ENCODE data around the gene AKR1B1.
"Not testable (repeated sequence)": the region's sequence is repeated elsewhere in the genome, so short reads cannot be mapped to it uniquely, and the experiment has no call there.

The AKR1B1 gene

DNA sequence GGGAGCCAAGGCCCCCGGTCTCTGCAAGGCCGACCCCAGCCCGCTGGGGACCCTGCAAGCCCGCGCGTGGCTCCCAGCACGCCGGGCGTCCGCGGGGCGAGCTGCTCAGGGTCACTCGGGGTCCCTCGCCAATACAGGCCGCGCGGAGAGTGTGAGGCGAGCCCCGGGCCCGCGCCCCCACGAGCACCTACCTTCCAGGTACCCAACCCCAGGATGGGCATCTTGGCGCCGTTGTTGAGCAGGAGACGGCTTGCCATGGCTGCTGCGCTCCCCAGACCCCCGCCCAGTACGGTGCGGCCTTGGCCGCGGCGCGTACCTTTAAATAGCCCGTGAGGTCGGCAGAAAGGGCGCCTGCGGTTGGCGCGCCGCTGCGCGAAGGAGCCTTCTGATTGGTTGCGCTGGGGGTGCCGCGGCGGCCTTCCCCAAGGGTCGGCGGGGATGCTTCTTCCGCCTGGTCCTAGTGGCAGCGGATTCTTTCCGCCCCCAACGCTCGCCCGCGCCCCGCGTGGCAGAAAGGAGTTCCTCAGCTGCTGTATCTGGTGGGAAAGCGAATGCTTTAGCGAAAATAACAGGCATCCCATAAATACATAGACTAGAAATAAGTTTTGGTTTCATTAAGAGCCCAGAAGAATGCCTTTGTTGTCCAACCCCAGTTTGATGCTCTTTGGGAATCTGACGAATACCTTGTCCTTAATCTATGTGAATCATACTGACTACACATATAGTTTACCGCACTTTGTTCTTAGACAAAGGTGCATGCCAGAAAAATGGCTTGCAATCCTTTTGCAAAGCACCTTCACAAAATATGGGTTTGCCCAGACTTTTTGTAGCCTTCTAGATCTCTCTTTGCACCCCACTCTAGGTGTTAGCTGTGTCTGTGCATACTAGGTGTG, at the start of gene AKR1B1:
AKR1B1 (minus strand) TSS at position 295 of the 893 bp plus-strand sequence; CDS start at position 257, 38 bp downstream.
- DNase-seq (ENCODE audit: low read depth): peak; percentile 89

DNA sequence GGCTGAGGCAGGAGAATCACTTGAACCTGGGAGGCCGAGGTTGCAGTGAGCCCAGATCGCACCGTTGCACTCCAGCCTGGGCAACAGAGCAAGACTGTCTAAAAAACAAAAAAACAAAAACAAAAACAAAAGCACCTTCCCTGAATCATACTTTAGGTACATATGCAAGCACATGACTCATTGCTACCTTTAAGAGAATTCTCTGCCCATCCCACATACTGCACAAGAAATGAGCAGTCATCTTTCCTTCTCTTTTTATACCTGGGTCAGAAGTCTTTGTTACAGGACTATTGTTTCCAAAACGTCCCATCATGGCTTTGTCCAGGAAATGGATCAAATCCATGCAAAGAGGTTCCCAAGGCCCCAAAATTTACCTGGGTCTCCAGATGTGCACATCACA, 47.0 kb upstream of the AKR1B1 start:
- no peak for DNase-seq (ENCODE audit: low read depth)

DNA sequence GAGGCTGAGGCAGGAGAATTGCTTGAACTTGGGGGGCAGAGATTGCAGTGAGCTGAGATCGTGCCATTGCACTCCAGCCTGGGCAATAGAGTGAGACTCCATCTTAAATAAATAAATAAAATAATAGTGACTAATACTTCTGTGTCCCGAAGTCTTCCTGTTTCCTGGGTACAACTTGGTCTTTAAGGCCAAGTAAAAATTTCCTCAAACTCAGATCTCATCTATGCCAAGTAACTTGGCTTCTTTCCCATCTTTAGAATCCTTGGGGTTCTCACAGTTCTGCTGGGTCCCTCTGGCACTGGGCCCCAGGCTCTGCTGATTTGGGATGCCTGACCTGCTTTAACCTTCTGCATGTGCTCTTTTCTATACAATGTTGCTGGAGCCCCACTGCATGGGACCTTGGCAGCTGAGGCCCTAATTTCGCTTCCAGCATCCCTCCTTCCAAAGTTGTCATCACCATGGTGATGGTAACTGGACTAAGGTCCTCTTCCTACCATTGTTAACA, 45.8 kb upstream of the AKR1B1 start:
- no peak for DNase-seq (ENCODE audit: low read depth)

DNA sequence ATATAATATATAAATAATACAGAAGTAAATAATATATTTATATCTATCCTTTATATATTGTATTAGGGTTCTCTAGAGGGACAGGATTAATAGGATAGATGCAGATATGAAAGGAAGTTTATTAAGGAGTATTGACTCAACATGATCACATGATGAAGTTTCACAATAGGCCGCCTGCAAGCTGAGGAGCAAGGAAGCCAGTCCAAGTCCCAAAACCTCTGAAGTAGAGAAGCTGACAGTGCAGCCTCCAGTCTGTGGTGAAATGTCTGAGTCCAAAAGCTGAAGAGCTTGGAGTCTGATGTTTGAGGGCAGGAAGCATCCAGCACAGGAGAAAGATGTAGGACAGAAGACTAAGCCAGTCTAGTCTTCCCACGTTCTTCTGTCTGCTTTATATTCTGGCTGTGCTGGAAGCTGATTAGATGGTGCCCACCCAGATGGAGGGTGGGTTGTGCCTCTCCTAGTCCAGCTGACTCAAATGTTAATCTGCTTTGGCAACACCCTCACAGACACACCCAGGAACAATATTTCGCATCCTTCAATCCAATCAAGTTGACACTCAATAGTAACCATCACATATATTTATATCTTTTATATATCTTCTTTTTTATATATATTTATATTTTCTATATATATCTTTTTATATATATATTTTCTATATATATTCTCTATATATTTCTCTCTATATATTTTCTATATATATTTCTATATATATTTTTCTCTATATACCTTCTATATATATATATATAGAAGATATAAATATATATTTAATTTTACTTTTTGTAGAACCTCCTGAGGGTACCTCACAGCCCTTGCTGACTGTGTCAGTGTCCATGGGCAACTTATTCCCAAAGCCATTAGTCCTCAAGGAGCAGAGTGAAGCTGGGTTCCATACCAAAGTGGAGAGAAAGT, 43.8 kb upstream of the AKR1B1 start:
- DNase-seq (ENCODE audit: low read depth): peak; percentile 69

DNA sequence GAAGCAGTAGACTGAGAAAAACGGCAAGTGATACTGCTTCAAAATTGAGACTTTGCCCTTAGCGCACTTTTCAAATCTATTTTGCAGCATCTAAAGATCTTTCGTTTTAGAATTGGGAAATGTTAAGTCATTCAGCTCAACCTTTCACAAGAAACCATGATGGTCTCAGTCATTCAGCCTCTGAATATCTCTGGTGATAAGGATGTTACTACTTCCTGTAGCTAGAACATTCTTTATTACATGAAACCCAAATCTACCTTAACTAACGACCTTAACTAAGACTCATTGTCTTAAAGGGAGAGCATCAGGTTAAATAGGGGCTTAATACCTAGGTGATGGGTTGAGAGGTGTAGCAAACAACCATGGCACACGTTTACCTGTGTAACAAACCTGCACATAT, 42.1 kb upstream of the AKR1B1 start:
- DNase-seq (ENCODE audit: low read depth): no peak

DNA sequence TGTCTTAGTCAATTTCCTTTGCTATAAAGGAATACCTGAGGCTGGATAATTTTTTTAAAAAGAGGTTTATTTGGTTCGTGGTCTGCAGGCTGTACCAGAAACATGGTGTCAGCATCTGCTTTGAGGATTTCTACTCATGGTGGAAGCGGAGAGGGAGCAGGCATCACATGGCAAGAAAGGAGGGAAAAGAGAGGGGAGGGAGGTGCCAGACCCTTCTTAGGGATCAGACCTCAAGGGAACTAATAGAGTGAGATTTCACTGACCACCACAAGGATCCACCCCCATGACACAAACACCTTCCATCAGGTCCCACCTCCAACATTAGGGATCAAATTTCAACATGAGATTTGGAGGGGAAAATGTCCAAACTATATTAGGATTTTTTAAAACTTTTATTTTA, 41.5 kb upstream of the AKR1B1 start:
- no peak for DNase-seq (ENCODE audit: low read depth)

DNA sequence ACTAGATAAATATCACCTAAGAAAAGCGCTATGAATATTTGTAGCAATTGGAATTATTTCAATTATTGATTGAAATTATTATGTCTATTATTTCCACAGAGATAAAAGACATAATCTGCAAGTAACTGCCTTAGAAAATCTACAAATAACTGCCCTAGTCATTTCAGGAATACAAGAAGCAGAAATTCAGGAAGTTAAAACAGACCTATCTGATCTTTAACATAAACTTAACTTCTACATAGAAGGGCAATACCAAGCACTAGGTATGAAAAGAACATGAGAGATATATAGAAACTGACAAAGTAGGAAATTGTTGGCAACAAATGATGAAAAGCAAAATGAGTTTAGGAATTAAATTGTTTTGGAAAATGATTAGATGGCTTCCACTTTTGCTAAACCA, 36.6 kb upstream of the AKR1B1 start:
- no peak for DNase-seq (ENCODE audit: low read depth)

DNA sequence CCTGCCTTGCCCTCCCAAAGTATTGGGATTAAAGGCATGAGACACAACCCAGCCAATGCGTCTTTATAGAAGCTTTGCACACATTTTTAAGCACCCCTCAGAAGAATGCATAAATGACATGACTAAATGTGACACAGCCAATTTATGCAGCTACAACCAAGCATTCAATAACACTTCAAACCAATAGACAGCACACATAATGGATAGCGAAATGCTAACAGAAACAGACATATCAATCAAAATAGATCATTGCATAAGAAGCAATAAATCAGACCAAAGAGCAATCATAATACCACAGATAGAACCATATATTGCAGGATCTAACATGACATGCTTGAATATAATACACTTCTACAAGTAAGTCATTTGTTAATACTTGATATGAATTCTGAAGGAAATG, 34.2 kb upstream of the AKR1B1 start:
- DNase-seq (ENCODE audit: low read depth): no peak

DNA sequence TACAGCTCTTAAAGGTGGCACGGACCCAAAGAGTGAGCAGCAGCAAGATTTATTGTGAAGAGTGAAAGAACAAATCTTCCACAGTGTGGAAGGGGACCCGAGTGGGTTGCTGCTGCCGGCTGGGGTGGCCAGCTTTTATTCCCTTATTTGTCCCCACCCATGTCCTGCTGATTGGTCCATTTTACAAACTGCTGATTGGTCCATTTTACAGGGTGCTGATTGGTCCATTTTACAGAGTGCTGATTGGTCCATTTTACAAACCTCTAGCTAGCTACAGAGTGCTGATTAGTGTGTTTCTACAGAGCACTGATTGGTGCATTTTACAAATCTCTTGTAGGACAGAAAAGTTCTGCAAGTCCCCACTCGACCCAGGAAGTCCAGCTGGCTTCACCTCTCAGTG, 28.8 kb upstream of the AKR1B1 start:
- DNase-seq (ENCODE audit: low read depth): not testable (repeated sequence)

DNA sequence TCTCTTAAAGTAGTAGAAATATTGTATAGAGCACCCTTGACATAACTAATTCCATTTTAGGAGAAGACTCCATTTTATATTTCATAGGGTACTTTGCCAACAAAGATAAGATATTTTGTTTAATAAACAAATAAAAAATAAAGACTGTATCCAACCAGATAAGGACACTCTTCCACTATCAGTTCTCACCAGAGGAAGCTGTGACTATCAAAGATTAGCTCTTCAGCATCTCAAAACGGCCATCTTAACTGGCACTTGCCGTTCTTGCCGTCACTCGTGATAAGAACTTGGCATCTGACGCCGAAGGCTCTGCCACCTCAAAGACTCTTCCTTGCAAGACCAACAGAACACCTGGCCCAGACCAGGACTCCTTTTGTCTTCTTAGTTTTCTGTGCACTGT, 26.3 kb upstream of the AKR1B1 start:
- DNase-seq (ENCODE audit: low read depth): no peak

DNA sequence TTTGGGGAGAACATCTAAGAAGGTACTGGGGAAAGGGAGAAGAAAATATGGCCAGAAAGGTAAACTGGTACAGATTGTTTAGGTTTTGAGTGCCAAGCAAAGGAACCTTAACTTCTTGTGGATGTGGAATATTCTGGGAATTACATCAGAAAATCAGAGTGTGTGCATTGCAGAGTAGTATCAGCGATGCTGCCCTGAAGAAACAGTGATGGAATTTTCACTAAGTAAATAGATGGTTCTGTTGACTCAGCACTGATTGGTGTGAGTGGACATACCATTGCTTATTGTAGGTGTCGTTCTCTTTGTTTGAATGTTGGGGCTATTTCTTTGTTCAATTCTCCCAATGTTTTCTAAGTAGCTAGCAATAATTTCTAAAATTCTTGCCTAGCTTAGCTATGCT, 24.4 kb upstream of the AKR1B1 start:
- DNase-seq (ENCODE audit: low read depth): no peak

DNA sequence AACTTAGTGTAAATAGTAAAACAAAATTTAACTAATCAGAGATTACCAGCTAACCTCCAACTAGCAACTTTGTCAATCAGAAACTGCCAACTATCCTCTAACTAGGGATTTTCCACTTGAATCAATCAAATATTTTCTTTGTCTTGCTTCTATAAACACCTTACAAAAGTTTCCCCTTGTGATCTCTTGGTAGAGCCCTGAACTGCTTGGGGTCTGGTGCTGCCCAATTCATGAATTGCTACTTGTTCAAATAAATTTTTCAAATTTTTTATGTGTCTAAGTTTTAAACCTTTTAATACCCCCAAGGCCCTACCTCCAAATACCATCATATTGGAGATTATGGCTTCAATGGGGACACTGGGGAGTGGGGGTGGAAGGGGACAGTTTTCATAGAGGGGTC, 24.0 kb upstream of the AKR1B1 start:
- DNase-seq (ENCODE audit: low read depth): no peak

DNA sequence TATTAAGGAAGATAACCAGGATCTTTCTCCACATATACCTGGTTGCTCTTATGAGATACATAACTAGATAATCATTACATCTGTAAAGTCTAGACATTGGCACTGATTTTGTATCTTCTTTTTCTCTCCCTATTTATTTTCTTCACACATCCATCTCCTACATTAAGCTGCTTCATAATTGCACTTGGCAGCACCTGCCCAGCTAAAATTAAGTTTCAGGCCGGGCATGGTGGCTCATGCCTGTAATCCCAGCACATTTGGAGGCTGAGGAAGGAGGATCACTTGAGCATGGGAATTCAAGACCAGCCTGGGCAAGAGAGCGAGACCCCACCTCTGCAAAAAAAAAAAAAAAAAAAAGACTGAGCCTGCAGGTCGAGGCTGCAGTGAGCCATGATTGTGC, 22.3 kb upstream of the AKR1B1 start:
- DNase-seq (ENCODE audit: low read depth): no peak

DNA sequence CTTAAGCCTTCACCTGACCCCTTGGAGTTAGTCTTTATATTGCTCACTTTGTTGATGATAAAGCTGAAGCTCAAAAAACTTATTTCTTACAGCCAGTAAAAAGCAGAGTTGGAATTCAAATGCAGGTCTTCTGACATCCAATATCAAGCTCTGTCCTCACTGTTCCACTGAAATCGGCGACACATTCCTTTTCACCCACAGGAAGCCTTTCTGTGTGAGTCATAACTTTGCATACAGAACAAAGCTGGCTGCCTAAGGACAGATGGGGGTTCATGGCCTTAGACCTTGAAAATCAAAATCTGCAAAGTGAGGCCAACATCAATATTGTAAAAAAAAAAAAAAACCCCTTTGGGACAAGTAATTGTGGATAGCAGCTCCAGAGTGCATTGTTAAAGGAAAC, 21.8 kb upstream of the AKR1B1 start:
- no peak for DNase-seq (ENCODE audit: low read depth)

DNA sequence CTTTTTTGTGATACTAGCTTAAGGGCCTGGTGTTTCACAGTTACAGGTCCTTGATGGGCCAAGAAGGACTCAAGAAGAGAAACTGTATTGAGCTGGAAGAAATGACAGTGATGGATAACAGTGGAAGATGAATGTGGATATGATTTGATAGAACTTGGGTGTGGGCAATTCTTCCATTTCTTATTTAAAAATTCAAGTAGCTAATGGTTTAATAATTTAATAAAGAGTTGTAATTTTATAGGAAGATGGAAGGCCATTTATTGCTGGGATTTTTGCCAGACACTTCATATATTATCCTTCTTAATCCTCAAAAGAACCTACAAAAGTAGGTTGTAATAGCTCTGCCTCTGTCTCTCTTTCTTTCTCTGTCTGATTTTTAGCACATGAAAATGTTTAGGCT, 21.3 kb upstream of the AKR1B1 start:
- DNase-seq (ENCODE audit: low read depth): no peak

DNA sequence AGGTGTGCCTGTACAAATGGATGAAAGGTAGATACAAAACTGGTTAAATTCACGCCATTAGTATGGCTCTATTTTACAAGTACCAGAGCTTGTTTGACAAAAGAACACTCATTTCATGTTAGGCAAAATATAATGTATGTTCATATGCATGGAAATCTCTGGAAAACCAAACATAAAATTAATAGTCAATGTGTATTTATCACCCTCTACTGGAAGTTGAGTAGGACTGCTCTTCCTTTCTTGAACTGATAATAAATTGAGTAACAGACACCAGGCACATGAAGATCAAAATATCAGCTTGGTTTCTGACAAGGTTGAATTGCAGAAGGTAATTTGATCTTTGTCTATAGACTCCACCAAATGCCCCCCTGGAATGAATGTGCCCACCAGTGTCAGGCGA, 19.8 kb upstream of the AKR1B1 start:
- DNase-seq (ENCODE audit: low read depth): no peak

DNA sequence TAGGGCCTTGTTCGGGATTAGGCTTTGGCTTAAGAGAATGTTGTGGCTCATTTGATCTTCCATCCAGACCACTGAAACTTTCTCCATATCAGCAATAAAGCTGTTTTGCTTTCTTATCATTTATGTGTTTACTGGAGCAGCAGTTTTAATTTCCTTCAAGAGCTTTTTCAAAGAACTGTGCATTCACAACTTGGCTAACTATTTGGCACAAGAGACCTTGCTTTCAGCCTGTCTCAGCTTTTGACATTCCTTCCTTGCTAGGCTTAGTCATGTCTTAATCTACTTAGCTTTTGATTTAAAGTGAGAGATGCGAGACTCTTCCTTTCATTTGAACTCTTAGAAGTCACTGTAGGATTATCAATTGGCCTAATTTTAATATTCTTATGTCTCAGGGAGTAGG, 19.1 kb upstream of the AKR1B1 start:
- DNase-seq (ENCODE audit: low read depth): peak; percentile 62

DNA sequence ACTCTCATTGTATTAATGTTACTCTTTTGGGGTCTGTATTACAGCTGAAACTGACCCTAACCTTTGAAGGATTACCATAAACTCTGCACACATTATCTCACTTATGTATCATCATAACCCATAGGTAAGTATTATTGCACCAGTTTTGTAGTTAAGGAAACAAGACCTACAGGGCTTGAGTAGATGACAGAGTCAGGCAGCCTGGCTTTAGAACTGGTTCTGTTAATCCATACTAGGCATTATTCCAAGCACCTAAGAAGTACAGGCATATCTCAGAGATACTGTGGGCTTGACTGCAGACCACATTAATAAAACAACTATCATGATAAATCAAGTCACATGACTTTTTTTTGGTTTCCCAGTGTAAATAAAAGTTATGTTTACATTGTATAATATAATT, 17.1 kb upstream of the AKR1B1 start:
- DNase-seq (ENCODE audit: low read depth): peak; percentile 76

DNA sequence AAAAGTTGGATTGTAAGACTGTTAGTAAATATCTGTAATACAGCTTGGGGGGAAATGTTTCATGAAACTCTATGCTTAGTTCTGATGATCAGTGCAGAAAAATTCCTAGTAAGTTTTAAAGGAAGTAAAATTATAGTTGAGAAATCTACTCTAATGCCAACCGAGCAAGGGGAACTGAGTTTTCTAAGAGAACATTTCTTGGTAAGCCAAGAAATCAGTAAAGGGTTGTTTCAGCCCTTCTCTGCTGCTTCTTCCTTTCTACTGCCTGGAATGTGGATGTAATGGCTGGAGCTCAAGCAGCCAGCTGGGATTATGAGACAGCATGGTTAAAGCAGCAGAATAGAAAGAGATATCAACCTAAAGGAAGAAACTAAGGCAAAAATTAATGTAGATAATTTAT, 15.9 kb upstream of the AKR1B1 start:
- no peak for DNase-seq (ENCODE audit: low read depth)

DNA sequence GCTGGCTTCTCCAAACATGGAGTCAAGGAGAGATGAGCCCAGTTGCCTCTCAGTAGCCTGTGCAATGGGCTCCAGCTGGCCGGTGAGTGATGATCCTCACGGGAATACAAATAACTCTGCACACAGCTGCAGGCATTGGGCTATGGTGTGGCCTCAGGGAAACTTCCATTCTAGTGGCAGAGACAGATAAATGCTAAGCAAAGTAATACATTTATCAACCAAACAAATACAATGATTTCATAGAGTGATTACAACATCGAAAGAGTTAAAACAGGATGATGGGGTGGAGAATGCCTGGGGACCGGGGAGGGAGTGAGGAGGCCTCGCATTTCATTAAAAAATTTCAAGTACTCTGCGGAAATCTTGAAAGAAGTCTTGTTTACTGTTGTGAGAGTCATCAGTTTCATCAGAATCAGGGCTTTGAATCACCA, 15.0 kb upstream of the AKR1B1 start:
- DNase-seq (ENCODE audit: low read depth): peak; percentile 81

DNA sequence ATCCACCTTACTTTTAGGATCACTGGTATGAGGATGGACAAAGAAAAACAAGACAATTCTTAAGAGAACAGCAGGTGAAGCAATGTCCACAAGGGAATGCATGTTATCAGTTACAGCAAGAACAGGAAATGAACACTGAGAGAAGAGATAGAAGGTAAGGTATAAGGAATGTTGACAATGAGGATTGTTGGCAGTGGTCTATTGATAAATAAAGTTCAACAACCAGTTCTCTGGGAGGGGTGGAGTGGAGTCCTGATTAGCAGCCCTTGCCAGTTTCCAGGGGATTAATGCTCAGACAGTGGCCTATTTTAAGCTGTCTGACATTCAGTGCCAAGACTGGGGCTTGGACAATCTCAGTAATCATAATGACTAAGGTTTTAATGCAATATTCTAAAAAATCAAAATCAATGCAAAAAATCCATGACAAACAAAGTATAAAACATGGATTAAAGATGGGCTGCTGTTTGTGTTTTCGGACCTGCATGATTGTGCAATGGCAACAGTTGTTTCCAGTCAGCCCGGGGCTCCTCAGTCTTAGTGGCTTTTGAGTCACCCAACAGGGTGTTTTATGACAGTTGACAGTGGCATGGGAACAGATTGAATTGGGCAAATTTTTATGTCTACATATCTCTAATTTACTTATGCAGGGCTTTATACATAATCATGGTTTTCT, 13.8 kb upstream of the AKR1B1 start:
- DNase-seq (ENCODE audit: low read depth): peak; percentile 22

DNA sequence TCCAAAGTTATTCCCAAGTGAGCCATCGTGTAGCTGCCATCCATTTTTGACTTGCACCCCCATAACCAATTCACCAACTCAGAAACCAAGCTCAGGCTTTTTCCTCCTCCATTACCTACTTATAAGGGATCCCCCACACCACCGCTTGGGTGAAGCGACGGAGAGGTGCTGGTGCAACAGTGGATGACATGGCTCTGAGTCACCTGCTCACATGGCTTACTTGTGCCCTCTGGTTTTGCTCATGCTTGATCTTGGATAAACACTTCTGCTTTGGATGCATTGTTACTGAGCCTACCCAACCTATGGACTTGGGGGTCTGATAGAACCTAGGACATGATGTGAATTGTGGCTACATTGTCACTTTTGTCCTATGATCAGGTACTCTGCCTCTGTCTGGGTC, 12.0 kb upstream of the AKR1B1 start:
- peak; percentile 89 for DNase-seq (ENCODE audit: low read depth)
